Right cardiac atrium (tissue), 5 donors: Measurements from ENCODE around the gene RBBP8. TPM values are rescaled to one million over a fixed set of nuclear protein-coding genes. Genes with fewer than 3 reads are reported as not detected.

Experiments used
- ATAC-seq, 2 donors: fragments of 200-7000 bp; cut with Tn5 transposase; one replicate each; pipeline versions ENCODE4 v1.8.0 to v1.9.1; 2020; ENCODE audit warnings: moderate library complexity in 2 of 2, mild to moderate bottlenecking in 1 of 2
- DNase-seq, 3 donors: peaks; one replicate each; pipeline ENCODE4 v3.0.0-alpha.2; 2020
- H3K27ac ChIP-seq: one replicate; pipeline ENCODE4 v1.5.1; 2013; ENCODE audit warnings: mild to moderate bottlenecking, low read length, control low read depth, moderate library complexity
- H3K27me3 ChIP-seq: one replicate; pipeline ENCODE4 v1.6.1; 2013; ENCODE audit not compliant: control insufficient read depth, insufficient read depth
- H3K4me1 ChIP-seq: one replicate; pipeline ENCODE4 v1.6.1; 2013; ENCODE audit warnings: low read length; ENCODE audit not compliant: control insufficient read depth, insufficient read depth
- H3K4me3 ChIP-seq: one replicate; pipeline ENCODE4 v1.5.1; 2013; ENCODE audit warnings: low read length, control low read depth
- H3K9me3 ChIP-seq: one replicate; pipeline ENCODE4 v1.6.1; 2013; ENCODE audit warnings: low read length; ENCODE audit not compliant: control insufficient read depth
- WGBS: extraction: QIAGEN DNeasy Blood & Tissue Kit; methylation state at CpG from one replicate; pipeline ENCODE4 v1.1.7; 2013; 5-methylcytosine and 5-hydroxymethylcytosine counted together
- intact Hi-C, 4 donors: fragments of 100-400 bp; cut with DNase I; formaldehyde crosslinking; loops; one replicate each; pipeline versions ENCODE4 v1.11.0 to v1.14.0; 2022 to 2023
- polyA plus RNA-seq: library from polyadenylated mRNA; stranded (reverse); fragments of 200-250 nt; gene quantifications from one replicate; pipeline ENCODE4 v1.2.3, GENCODE V29; 2013
- total RNA-seq, 4 donors: library from RNA; stranded (reverse); fragmentation: NEBNext Ultra II Directional; extraction: Animal tissue kit (Norgen Biotek cat#: 25700); gene quantifications; one replicate each; pipeline ENCODE4 v1.2.1, GENCODE V29; 2021
- donor health status: healthy with polysubstance abuse.
- donor health status: DM: no; HTN: yes; CAD: no.
- donor health status: DM: no; HTN: no; CAD: no.
- donor health status: DM: no; HTN: yes; CAD: no; lungs with severe emphysema.
- donor health status: DM: yes; HTN: yes; CAD: no.

RBBP8 gene
- total and polyA plus RNA-seq, 5 donors: 6.3 to 9.7 (median 6.6) TPM

DNA sequence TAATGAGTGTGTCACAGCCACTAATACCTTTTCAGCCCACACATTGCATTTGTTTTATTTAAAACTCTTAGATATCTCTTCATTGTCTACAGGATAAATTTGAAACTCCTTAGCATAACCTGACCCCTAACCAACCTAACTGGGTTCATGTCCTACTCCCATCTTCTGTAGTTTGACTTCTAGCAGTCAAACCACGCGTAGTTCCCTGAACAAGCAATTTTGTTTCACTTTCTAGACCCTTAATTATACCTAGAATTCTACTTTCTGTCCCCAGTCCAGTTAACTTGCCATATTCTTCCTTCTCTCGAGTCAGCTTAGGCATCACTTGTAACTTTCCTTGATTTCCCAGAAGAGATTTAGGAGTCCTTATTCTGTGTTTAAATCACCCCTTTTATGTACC lies 55.1 kb downstream of the RBBP8 start:
- DNase-seq (no peak), ATAC-seq (no peak)
- Histone ChIP-seq H3K4me1 (no peaks in the 10 kb centered on the region), H3K27ac (no peak overlapping the region), H3K4me3 (no peak overlapping the region), H3K9me3 (no peaks in the 10 kb centered on the region), H3K27me3 (no peaks in the 10 kb centered on the region)
- 94% methylated on average over 3 of the region's 3 CpGs for WGBS
- intact Hi-C loops: loop anchor here in 1 of 4 donors (10.0 kb wide), 1 partner anchor 53 kb away; the partner anchor contains the start of gene RBBP8

DNA sequence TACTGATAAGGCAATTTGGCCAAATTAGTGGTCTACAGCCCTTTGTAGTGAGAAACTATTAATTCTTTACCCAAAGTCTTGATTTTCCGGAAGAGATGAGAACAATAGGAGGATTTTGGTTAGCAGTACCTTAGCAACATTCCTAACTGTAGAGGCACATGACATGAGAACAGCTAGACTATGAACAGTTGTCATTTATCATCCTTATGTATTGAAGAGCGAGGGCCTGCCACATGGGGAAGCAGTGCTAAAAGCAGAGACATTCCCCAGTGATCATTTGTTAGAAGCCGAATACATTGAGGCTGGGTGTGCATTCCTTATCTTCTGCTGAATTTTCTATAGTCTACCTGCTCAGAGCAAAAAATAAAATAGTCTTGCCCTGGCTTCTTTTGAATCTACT lies 65.2 kb downstream of the RBBP8 start:
- ATAC-seq: no peak
- Histone ChIP-seq H3K9me3 (no peaks in the 10 kb centered on the region), H3K27ac (no peak overlapping the region), H3K4me3 (no peak overlapping the region), H3K27me3 (no peaks in the 10 kb centered on the region), H3K4me1 (no peaks in the 10 kb centered on the region)
- intact Hi-C loops: no loop called here
- WGBS: 89% methylated on average over 3 of the region's 3 CpGs
- no peak for DNase-seq

DNA sequence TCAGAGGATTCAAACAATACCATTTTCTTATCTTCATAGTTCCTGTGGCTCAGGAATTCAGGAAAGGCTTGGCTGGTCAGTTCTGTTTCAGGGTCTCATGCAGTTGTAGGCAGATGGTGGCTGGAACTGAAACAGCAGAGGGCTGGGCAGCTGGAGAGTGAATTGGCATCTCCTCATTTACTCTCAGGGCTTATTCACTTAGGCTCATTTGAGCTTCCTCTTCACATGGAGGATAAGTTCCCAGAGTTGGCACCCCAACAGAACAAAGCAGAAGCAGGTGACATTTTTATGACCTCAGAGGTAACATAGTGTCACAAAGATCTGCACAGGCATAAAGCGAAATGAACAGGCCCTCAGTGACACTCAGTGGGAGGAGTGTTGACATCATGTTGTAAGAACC lies 66.1 kb downstream of the RBBP8 start:
- DNase-seq: no peak
- 97% methylated on average over 1 of the region's 1 CpG for WGBS
- peak in 1 of 2 donors; percentile 67 for ATAC-seq
- intact Hi-C loops: no loop called here
- Histone ChIP-seq H3K27ac (no peak overlapping the region), H3K4me3 (no peak overlapping the region), H3K4me1 (no peaks in the 10 kb centered on the region), H3K27me3 (no peaks in the 10 kb centered on the region), H3K9me3 (no peaks in the 10 kb centered on the region)

DNA sequence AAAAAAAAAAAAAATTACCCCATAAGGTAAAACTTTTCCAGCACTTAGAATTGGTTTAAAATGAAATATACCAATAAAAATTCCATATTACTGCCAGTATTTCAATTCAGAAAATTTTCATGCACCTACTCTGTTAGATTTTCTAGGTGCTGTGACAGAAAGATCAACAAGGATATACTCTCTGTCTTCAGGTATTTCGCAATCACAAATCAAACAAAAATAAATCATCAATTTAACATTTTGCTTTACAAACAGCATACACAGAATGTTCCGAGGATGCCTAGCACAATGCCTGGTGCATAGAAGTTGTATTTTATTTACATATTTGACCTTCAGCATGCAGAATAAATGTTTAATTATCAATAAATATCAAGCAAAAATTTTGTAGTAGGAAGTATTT lies 66.5 kb downstream of the RBBP8 start:
- DNase-seq: no peak
- 97% methylated on average over 2 of the region's 2 CpGs for WGBS
- intact Hi-C loops: no loop called here
- Histone ChIP-seq H3K27ac (no peak overlapping the region), H3K4me1 (no peaks in the 10 kb centered on the region), H3K9me3 (no peaks in the 10 kb centered on the region), H3K4me3 (no peak overlapping the region), H3K27me3 (no peaks in the 10 kb centered on the region)
- ATAC-seq: no peak

DNA sequence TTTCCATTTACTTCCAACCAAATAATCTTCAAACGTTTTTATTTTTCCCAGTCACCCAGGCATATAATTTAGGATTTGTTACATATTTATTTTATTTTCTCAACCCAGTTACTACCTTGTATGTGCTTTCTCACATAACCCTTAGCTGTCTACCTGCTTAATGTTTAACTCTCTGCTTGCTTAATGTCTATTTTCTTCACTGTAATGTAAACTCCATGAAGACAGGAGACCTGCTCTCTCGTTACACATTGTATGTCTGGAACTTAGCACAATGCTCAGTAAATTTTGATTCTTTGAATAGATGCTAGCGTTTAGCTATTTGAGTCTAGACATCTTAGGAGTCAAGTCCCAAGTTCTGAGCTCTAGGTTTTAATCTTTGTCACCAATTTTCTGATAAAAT lies 70.2 kb downstream of the RBBP8 start:
- 94% methylated on average over 3 of the region's 3 CpGs for WGBS

DNA sequence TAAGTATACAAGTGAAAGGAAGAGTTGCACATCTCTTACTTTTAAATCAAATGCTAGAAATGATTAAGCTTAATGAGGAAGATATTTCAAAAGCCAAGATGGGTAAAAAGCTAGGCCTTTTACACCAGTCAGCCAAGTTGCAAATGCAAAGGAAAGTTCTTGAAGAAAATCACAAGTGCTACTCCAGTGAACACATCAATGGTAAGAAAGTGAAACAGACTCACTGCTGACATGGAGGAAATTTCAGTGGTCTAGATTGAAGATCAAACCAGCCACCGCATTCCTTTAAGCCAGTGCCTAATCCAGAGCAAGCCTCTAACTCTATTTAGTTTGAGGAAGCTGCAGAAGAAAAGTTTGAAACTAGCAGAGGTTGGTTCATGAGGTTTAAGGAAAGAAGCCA lies 79.1 kb downstream of the RBBP8 start:
- 98% methylated on average over 1 of the region's 1 CpG for WGBS
- Histone ChIP-seq H3K27me3 (no peaks in the 10 kb centered on the region), H3K4me1 (no peaks in the 10 kb centered on the region), H3K9me3 (no peaks in the 10 kb centered on the region), H3K27ac (no peak overlapping the region), H3K4me3 (no peak overlapping the region)
- DNase-seq: no peak
- intact Hi-C loops: no loop called here
- no peak for ATAC-seq

More for the DNA sequence above, 70.2 kb downstream of the RBBP8 start:
- Histone ChIP-seq H3K4me3 (no peak overlapping the region), H3K27ac (no peak overlapping the region), H3K4me1 (no peaks in the 10 kb centered on the region), H3K27me3 (no peaks in the 10 kb centered on the region), H3K9me3 (no peaks in the 10 kb centered on the region)
- intact Hi-C loops: no loop called here
- ATAC-seq: no peak
- DNase-seq: no peak

DNA sequence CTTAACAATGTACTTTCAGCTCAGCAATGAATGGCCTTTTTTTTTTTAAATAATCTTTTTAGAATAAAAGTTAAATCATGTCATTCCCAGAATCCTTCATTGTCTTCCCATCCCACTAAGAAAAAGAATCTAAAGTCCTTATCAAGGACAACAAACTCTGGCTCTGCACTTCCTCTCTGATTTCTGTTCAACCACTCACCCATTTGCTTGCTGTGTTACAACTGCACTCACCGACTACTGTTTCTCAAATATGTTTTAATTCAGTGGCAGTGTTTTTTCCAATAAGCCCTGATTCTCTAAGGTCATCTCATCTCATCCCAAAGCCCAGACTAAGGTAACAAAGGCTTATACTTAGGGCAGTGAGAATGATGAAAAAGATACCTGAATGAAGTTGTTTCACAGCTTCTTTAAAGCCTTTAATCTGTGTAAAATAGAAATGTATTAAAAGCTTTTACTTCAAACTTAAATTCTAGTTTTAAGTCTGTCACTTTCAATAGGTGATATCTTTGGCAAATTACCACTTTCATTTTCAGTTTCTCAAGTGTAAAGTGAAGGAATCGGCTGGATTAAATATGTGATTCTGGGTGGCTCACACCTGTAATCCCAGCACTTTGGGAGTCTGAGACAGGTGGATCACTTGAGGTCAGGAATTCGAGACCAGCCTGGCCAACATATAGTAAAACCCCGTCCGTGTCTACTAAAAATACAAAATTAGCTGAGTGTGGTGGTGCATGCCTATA lies 87.6 kb downstream of the RBBP8 start:
- Histone ChIP-seq H3K27ac (no peak overlapping the region), H3K4me1 (no peaks in the 10 kb centered on the region), H3K9me3 (no peaks in the 10 kb centered on the region), H3K4me3 (no peak overlapping the region), H3K27me3 (no peaks in the 10 kb centered on the region)
- ATAC-seq: no peak
- intact Hi-C loops: no loop called here
- DNase-seq: no peak
- 76% methylated on average over 5 of the region's 5 CpGs for WGBS

DNA sequence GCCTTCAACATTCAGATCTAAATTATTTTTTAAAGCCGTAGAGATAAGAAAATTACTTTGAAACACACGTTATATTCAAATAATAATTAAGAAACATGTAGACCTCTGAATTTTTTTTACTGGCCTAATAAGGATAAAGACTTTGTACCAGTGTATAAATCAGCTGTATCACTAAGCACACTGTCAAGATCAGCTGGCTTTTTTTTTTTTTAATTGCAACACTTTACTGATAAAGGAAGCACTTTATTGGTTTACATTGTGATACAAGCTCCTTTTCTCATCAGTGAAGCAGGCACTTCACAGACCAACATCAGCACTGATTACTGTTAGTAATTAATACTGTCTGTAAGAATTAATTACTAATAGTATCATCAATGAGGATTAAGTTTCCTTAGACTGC lies 88.5 kb downstream of the RBBP8 start:
- no peak overlapping the region for H3K27ac ChIP-seq
- DNase-seq (no peak), ATAC-seq (no peak)
- H3K4me3 ChIP-seq: no peak overlapping the region
- H3K27me3 ChIP-seq: no peaks in the 10 kb centered on the region
- no peaks in the 10 kb centered on the region for H3K9me3 ChIP-seq
- no peaks in the 10 kb centered on the region for H3K4me1 ChIP-seq
- WGBS: 96% methylated on average over 2 of the region's 2 CpGs
- intact Hi-C loops: no loop called here

DNA sequence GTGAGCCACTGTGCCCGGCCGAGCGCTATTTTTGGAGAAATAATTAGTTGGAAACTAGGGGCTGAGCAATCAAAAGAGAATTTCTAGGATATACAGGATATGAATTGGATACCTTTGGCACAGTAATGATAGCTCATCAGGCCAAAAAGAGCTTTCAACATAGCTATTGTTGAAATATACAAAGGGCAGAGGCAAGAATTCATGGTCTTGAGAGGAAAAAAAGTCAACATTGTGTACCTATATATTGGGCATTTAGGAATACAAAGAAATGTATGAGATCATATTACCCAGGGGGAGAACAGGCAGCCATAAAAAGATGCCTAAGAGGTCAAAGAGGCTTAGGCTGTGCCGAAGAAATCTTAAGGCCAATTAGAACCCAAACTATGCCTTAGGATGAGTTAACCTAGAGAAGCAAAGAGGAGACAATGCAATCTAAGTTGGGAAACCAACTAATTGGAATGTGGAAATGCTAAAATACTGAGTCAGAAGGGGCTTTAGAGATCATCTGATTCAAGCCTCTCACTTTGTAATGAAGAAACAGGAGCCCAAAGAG lies 99.0 kb downstream of the RBBP8 start:
- no peaks in the 10 kb centered on the region for H3K9me3 ChIP-seq
- H3K27ac ChIP-seq: no peak overlapping the region
- H3K4me1 ChIP-seq: no peaks in the 10 kb centered on the region
- DNase-seq (no peak), ATAC-seq (no peak)
- H3K4me3 ChIP-seq: no peak overlapping the region
- H3K27me3 ChIP-seq: no peaks in the 10 kb centered on the region
- intact Hi-C loops: loop anchor here in 3 of 4 donors (10.0 kb wide), 3 partner anchors 343 to 373 kb away; no protein-coding TSS in a partner anchor
- WGBS: 80% methylated on average over 4 of the region's 4 CpGs

DNA sequence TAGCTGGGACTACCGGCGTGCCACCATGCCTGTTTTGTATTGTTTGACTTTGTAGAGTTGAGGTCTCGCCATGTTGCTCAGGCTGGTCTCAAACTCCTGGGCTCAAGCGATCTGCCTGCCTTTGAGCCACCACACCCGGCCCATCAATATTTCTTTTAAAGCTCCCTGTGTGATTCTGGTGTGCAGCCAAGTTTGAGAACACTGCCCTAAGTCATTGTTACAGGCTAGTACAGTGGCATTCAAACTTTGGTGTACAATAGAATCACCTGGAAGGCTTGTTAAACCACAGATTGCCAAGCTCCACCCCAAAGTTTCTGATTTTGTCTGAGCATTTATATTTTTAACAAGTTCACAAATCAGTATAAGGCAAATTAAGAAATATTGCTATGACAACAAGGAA lies 99.9 kb downstream of the RBBP8 start:
- intact Hi-C loops: loop anchor here in 3 of 4 donors (10.0 kb wide), 3 partner anchors 342 to 372 kb away; no protein-coding TSS in a partner anchor
- ATAC-seq: no peak
- Histone ChIP-seq H3K4me1 (no peaks in the 10 kb centered on the region), H3K4me3 (no peak overlapping the region), H3K9me3 (no peaks in the 10 kb centered on the region), H3K27me3 (no peaks in the 10 kb centered on the region), H3K27ac (no peak overlapping the region)
- 91% methylated on average over 5 of the region's 5 CpGs for WGBS
- no peak for DNase-seq

DNA sequence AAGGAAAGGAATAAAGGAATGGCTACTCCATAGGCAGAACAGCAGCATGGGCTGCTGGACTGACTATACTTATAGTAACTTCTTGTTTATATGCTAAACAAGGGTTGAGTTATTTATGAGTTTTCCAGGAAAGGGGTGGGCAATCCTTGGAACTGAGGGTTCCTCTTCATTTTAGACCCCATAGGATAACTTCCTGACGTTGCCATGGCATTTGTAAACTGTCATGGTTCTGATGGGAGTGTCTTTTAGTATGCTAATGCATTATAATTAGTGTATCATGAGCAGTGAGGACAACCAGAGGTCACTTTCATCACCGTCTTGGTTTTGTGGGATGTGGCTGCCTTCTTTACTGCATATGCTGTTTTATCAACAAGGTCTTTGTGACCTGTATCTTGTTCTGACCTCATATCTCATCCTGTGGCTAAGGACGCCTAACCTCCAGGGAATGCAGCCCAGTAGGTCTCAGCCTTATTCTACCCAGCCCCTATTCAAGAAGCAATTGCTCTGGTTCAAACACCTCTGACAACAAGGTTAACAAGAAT lies 103.6 kb downstream of the RBBP8 start:
- no peaks in the 10 kb centered on the region for H3K9me3 ChIP-seq
- DNase-seq: no peak
- no peak overlapping the region for H3K27ac ChIP-seq
- intact Hi-C loops: loop anchor here in 3 of 4 donors (10.0 kb wide), 3 partner anchors 338 to 368 kb away; no protein-coding TSS in a partner anchor
- H3K4me3 ChIP-seq: no peak overlapping the region
- 74% methylated on average over 3 of the region's 3 CpGs for WGBS
- no peaks in the 10 kb centered on the region for H3K4me1 ChIP-seq
- H3K27me3 ChIP-seq: no peaks in the 10 kb centered on the region
- no peak for ATAC-seq
